BE2C (cell line): ENCODE data around the gene UAP1.

ENCODE experiments used
- DNase-seq: peaks from one replicate; pipeline ENCODE4 v3.0.0-alpha.2; 2020
- H3K27me3 ChIP-seq: fragments of 250-450 bp; sonication (Bioruptor Pico); 2 replicates; pipeline ENCODE4 v1.5.1; 2020; ENCODE audit warnings: mild to moderate bottlenecking
- H3K36me3 ChIP-seq: fragments of 250-450 bp; sonication (Bioruptor Pico); 2 replicates; pipeline ENCODE4 v1.5.1; 2020; ENCODE audit warnings: mild to moderate bottlenecking
- H3K4me1 ChIP-seq: fragments of 250-450 bp; sonication (Bioruptor Pico); 2 replicates; pipeline ENCODE4 v1.5.1; 2020
- H3K4me3 ChIP-seq: 2 replicates; pipeline ENCODE4 v1.5.1; 2011; ENCODE audit warnings: low read depth, low read length
- H3K9me3 ChIP-seq: fragments of 250-450 bp; sonication (Bioruptor Pico); 2 replicates; pipeline ENCODE4 v1.5.1; 2020
- CTCF ChIP-seq: IDR thresholded peaks from 2 replicates; pipeline ENCODE4 v1.5.1; 2012; ENCODE audit warnings: mild to moderate bottlenecking, low read depth, low read length

Gene UAP1

DNA sequence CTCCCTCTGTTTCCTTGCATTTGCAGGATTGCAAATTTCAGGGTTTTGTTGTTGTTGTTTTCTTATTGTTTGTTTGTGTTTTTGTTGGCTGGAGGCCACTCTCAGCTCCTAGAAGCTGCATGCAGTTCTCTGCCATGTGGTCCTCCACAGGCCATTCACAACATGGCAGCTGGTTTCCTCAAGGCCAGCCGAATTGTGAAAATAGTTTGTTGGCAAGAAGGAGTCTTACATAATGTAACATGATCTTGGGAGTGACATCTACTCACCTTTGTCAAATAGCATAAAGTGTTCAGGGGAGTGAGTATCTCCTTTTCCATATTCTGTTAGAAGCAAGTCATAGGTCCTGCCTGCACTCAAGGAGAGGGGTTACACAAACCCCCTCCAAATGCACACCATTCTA, 10.6 kb upstream of the UAP1 start:
- Histone ChIP-seq H3K27me3 (no peaks in the 10 kb centered on the region), H3K4me3 (no peak overlapping the region), H3K4me1 (no peaks in the 10 kb centered on the region), H3K36me3 (no peaks in the 10 kb centered on the region), H3K9me3 (no peaks in the 10 kb centered on the region)
- DNase-seq: no peak
- TF ChIP-seq CTCF: no peak

DNA sequence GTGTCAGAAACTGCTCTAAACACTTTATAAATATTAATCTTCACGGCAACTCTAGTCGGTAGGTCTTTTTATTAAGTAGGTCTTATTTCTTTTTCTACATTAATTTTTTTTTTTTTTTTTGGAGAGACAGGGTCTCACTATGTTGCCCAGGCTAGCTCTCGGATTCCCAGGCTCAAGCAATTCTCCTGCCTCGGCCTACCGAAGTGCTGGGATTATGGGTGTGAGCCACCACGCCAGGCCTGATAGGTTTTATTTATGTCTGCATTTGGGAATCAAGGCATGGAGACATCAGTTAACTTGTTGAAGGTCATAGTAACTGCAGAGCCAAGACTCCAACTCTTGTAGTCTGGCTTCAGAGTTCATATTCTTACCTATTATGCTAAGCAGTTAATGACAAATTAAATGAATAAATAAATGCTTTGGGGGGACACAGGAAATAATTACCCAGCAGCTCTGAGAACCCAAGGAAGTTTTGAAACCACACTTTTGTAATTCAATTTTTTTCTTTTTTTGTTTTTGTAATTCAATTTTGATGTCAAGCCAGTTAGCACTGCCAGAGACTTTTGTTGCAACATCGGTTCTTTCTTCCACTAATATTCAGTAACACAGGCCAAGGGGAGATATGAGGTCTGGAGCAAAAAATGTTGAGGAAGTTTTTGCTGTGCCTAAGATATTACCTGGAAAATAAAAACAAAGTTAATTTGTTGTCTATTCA, 9.4 kb upstream of the UAP1 start:
- Histone ChIP-seq H3K4me1 (no peaks in the 10 kb centered on the region), H3K4me3 (no peak overlapping the region), H3K9me3 (no peaks in the 10 kb centered on the region), H3K27me3 (no peaks in the 10 kb centered on the region), H3K36me3 (no peaks in the 10 kb centered on the region)
- no peak for DNase-seq
- no peak for TF ChIP-seq CTCF

- Histone ChIP-seq H3K9me3 (no peaks in the 10 kb centered on the region), H3K4me1 (no peaks in the 10 kb centered on the region), H3K36me3 (no peaks in the 10 kb centered on the region), H3K4me3 (no peak overlapping the region), H3K27me3 (no peaks in the 10 kb centered on the region)
- DNase-seq: no peak
- TF ChIP-seq CTCF: no peak
Measured at GRCh38 chr1:162552684-162553252, 8.8 kb upstream of the UAP1 start.

DNA sequence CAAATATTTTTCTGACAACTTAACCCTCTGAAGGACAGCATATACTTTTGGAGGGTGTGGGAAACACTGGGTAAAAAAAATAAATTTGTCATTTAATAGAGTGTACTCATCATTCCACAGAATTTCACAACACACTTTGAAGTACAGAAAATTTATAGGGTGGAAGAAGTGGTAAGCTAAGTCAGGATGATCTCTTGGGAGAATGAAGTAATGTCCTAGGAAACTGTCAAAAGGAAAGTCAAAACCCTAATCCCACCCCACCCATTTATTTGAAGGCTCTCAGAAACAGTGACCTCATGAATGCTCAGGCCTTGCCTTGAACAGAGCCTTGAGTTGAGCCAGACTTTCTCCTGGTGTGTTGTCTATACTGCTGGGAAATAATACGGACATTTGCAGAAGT, 7.3 kb upstream of the UAP1 start:
- no peak for DNase-seq
- H3K27me3 ChIP-seq: no peaks in the 10 kb centered on the region
- no peak for TF ChIP-seq CTCF
- H3K36me3 ChIP-seq: no peaks in the 10 kb centered on the region
- H3K4me3 ChIP-seq: no peak overlapping the region
- no peaks in the 10 kb centered on the region for H3K4me1 ChIP-seq
- no peaks in the 10 kb centered on the region for H3K9me3 ChIP-seq

DNA sequence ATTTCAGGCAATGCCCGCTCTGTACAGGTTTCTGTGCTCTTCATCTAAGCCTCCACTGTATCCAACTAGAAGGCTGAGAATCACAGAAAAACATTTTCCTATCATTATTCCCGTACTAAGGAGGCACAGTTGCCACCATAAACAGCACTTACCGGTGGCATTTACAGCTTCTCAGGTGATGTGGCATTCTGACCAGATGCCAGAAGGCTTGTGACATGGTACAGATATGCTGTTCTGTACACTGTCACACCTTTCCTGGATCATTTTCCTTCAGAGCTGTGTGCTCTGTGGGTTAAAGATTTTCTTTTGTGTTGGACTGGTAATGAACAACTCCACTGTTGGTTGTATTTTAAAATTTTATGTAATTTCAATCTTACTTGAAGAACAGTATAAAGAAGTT, 4.0 kb upstream of the UAP1 start:
- Histone ChIP-seq H3K27me3 (no peaks in the 10 kb centered on the region), H3K4me3 (no peak overlapping the region), H3K36me3 (no peaks in the 10 kb centered on the region), H3K9me3 (no peaks in the 10 kb centered on the region), H3K4me1 (no peaks in the 10 kb centered on the region)
- no peak for DNase-seq
- no peak for TF ChIP-seq CTCF

- Histone ChIP-seq H3K4me3 (peak overlapping the region; percentile 85), H3K27me3 (no peaks in the 10 kb centered on the region), H3K36me3 (no peaks in the 10 kb centered on the region), H3K4me1 (no peaks in the 10 kb centered on the region), H3K9me3 (no peaks in the 10 kb centered on the region)
- DNase-seq: no peak
- no peak for TF ChIP-seq CTCF
Measured at GRCh38 chr1:162560303-162561036, 1.1 kb upstream of the UAP1 start.
